PFSK-1 (cell line): ENCODE measurements around the gene ZCCHC24.

ENCODE experiments used
- FOXP2 ChIP-seq: optimal IDR thresholded peaks from 2 replicates; pipeline ENCODE3; 2011; ENCODE audit warnings: borderline replicate concordance, control low read depth, inconsistent platforms; ENCODE audit not compliant: insufficient read depth; ENCODE audit errors: extremely low read length, extremely low read depth
- POLR2AphosphoS5 ChIP-seq: IDR thresholded peaks from 2 replicates; pipeline ENCODE4 v1.6.1; 2012; ENCODE audit warnings: low read depth, mild to moderate bottlenecking, control low read depth, low read length, moderate library complexity
- SIN3A ChIP-seq: IDR thresholded peaks from 2 replicates; pipeline ENCODE4 v1.6.1; 2012; ENCODE audit warnings: mild to moderate bottlenecking, low read length, moderate library complexity, borderline replicate concordance; ENCODE audit not compliant: insufficient read depth
- TAF1 ChIP-seq: IDR thresholded peaks from 2 replicates; pipeline ENCODE4 v1.6.1; 2012; ENCODE audit warnings: low read length, control low read depth, borderline replicate concordance; ENCODE audit not compliant: insufficient read depth
- TF ChIP-seq, protein P1 (sequence below), 2 experiments: IDR thresholded peaks; 2 replicates each; pipeline versions ENCODE4 v1.6.1 to v1.8.0; 2011 to 2012; ENCODE audit warnings: low read depth in 2 of 2, low read length in 2 of 2, control low read depth in 1 of 2, inconsistent platforms in 1 of 2, mild to moderate bottlenecking in 1 of 2, moderate library complexity in 1 of 2; ENCODE audit not compliant: insufficient read depth in 1 of 2

ZCCHC24 gene

DNA sequence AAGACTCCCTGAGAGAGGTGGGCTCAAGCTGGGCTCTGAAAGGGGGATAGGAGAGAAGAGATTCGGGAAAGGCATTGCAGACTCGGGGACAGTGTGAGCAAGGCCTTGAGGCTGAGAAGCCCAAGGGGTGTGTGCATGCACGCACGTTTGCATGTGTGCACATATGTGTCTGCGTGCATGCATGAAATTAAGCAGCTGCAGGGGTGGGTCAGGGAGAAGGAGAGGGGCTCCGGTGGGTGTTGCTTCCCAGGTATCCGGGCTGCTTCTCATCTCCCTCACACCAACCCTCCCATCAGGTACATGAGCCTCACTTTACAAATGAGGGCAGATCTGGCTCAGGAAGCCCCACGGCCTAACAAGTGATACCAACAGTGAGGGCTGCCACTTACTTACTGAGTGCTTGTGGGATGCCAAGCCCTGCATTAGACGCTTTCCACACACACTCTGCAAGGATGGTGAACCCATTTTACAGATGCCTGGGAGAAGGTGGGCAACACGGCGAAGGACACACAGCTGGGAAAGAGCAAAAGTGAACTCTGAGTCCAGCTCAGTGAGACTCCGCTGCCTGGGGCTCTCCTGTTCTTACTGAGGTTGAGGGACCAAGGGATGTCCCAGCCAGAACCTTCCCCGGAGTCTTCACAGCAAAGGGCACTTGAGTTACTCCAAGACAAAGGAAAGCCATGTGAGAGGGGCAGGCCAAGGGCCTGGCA, 26.4 kb downstream of the ZCCHC24 start:
- TF ChIP-seq, protein P1, sequence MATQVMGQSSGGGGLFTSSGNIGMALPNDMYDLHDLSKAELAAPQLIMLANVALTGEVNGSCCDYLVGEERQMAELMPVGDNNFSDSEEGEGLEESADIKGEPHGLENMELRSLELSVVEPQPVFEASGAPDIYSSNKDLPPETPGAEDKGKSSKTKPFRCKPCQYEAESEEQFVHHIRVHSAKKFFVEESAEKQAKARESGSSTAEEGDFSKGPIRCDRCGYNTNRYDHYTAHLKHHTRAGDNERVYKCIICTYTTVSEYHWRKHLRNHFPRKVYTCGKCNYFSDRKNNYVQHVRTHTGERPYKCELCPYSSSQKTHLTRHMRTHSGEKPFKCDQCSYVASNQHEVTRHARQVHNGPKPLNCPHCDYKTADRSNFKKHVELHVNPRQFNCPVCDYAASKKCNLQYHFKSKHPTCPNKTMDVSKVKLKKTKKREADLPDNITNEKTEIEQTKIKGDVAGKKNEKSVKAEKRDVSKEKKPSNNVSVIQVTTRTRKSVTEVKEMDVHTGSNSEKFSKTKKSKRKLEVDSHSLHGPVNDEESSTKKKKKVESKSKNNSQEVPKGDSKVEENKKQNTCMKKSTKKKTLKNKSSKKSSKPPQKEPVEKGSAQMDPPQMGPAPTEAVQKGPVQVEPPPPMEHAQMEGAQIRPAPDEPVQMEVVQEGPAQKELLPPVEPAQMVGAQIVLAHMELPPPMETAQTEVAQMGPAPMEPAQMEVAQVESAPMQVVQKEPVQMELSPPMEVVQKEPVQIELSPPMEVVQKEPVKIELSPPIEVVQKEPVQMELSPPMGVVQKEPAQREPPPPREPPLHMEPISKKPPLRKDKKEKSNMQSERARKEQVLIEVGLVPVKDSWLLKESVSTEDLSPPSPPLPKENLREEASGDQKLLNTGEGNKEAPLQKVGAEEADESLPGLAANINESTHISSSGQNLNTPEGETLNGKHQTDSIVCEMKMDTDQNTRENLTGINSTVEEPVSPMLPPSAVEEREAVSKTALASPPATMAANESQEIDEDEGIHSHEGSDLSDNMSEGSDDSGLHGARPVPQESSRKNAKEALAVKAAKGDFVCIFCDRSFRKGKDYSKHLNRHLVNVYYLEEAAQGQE (IDR thresholded peaks at IDR 0.05; ENCODE audit: insufficient read depth in 1 of 2, low read depth in 2 of 2, low read length in 2 of 2): no peak
- TF ChIP-seq FOXP2 (no peak), SIN3A (no peak), TAF1 (no peak), POLR2AphosphoS5 (no peak)

GRCh38 chr10:79418274-79418673, 27.1 kb downstream of the ZCCHC24 start:
- TF ChIP-seq SIN3A (no peak), TAF1 (no peak), POLR2AphosphoS5 (no peak)

DNA sequence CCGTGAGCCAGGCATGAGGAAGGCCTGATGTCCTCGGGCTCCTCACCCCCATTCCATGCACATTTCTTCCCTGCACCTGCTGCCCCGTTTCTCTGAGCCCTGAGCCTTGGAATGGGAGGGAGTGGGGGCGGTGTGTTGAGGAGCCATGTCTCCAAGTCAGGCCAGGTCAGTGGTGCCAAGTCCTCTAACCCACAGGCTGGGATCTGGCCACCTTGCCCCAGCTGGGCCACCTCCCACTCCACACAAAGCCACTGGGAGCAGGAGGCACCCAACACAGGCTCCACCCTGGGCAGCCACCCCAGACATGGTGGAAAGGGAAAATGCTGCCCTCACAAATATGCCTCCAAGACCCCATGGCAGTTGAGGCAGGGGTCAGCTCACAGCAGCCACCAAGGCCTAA, 27.7 kb downstream of the ZCCHC24 start:
- TF ChIP-seq, protein P1 (IDR thresholded peaks at IDR 0.05; ENCODE audit: insufficient read depth in 1 of 2, low read depth in 2 of 2, low read length in 2 of 2): no peak
- TF ChIP-seq TAF1: no peak
- no peak for TF ChIP-seq POLR2AphosphoS5
- no peak for TF ChIP-seq FOXP2
- TF ChIP-seq SIN3A: no peak

GRCh38 chr10:79417266-79417665, 28.2 kb downstream of the ZCCHC24 start:
- TF ChIP-seq TAF1 (no peak), POLR2AphosphoS5 (no peak), SIN3A (no peak)
- TF ChIP-seq, protein P1 (IDR thresholded peaks at IDR 0.05; ENCODE audit: insufficient read depth in 1 of 2, low read depth in 2 of 2, low read length in 2 of 2): no peak

GRCh38 chr10:79416578-79417255, 28.7 kb downstream of the ZCCHC24 start:
- no peak for TF ChIP-seq POLR2AphosphoS5
- no peak for TF ChIP-seq FOXP2
- TF ChIP-seq, protein P1 (IDR thresholded peaks at IDR 0.05; ENCODE audit: insufficient read depth in 1 of 2, low read depth in 2 of 2, low read length in 2 of 2): no peak
- no peak for TF ChIP-seq TAF1
- no peak for TF ChIP-seq SIN3A
